ENCODE results near the gene ANKRD53.

- TF ChIP-seq CTCF (IDR thresholded peaks at IDR 0.05) (peak; percentile 83 to 97 (median 86)), POLR2A (IDR thresholded peaks at IDR 0.05) (no peak)
These were observed 22.6 kb downstream of the ANKRD53 start for GRCh38 chr2:71000780-71001591.

Data from esophagus squamous epithelium (tissue), 4 donors.